Fibroblast of lung (primary cell): ENCODE measurements around the gene ARL10.

Experiments used
- EZH2 ChIP-seq: IDR thresholded peaks from 2 replicates; pipeline ENCODE4 v1.5.1; 2012; ENCODE audit warnings: low read length, control low read depth, mild to moderate bottlenecking; ENCODE audit errors: missing control alignments
- TF ChIP-seq, protein P1 (sequence below), 2 donors: IDR thresholded peaks in 1 of 2; conservative IDR thresholded peaks in 1 of 2; 1 replicate in 1 of 2; 2 replicates in 1 of 2; pipeline ENCODE4 v1.5.1; 2011 to 2012; ENCODE audit warnings: low read length in 2 of 2, control low read depth in 1 of 2, inconsistent platforms in 1 of 2, low read depth in 1 of 2, mild to moderate bottlenecking in 1 of 2

DNA sequence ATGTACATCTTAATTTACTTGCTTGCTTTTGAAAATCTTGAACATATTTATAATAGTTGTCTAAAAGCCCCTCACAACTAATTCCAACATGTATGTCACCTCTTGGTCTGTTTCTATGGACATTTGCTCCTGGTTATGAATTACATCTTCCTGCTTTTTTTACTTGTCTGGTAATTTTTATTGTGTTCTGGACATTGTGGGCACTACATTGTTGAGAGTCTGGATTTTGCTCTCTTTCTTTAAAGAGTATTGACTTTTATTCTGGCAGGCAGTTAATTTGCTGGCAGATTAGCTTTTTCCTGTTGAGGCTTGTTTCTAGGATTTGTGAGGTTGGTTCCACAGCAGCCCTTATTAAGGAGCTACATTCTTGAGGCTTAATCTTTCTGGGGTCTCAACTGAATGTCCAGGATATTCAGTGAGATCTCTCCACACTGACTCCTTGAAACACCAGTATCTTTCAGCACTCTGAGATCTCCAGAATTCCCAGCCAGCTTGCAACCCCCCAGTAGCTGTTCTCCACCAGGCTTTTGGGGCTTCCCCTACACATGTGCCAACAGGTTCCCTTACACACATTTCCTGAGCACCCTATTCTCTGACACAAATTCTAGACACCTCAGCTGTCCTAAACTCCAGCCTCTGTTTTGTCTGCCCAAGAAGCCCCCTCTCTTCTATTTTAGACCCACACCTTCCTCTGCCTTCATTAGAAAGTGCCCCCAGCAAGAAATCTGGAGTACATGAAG lies 31.1 kb upstream of the ARL10 start:
- TF ChIP-seq, protein P1, sequence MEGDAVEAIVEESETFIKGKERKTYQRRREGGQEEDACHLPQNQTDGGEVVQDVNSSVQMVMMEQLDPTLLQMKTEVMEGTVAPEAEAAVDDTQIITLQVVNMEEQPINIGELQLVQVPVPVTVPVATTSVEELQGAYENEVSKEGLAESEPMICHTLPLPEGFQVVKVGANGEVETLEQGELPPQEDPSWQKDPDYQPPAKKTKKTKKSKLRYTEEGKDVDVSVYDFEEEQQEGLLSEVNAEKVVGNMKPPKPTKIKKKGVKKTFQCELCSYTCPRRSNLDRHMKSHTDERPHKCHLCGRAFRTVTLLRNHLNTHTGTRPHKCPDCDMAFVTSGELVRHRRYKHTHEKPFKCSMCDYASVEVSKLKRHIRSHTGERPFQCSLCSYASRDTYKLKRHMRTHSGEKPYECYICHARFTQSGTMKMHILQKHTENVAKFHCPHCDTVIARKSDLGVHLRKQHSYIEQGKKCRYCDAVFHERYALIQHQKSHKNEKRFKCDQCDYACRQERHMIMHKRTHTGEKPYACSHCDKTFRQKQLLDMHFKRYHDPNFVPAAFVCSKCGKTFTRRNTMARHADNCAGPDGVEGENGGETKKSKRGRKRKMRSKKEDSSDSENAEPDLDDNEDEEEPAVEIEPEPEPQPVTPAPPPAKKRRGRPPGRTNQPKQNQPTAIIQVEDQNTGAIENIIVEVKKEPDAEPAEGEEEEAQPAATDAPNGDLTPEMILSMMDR (conservative IDR thresholded peaks at IDR 0.05 in 1 of 2, IDR thresholded peaks at IDR 0.05 in 1 of 2; ENCODE audit: low read depth in 1 of 2, low read length in 2 of 2), result no peak
- TF ChIP-seq EZH2, result no peak
